ENCODE results near the gene CCDC43.

- TF ChIP-seq CTCF (IDR thresholded peaks at IDR 0.05): no peak
- no peak for TF ChIP-seq POLR2AphosphoS5 (IDR thresholded peaks at IDR 0.05)
- TF ChIP-seq POLR2A (IDR thresholded peaks at IDR 0.05): no peak
Observed at GRCh38 chr17:44655983-44656710, 33.4 kb downstream of the CCDC43 start, which contains the start of gene MEIOC.
